GM12878 (cell line): ENCODE measurements around the gene LSM12. TPM values are rescaled to one million over a fixed set of nuclear protein-coding genes. Genes with fewer than 3 reads are reported as not detected.

Experiments used
- ATAC-seq: fragments of 200-7000 bp; cut with Tn5 transposase; 3 replicates; pipeline ENCODE4 v1.9.1; 2020; ENCODE audit warnings: mild to moderate bottlenecking, moderate library complexity
- BruUV-seq: library from RNA; stranded (reverse); fragments of 400-500 nt; replicated peaks from 2 replicates; lab custom pipeline; 2021; lab: Mats Ljungman, UMichigan
- CTCF ChIA-PET: fragments of 300-600 bp; sonication (Branson Sonifier 250); formaldehyde crosslinking; extraction: SDS; loops from one replicate; lab custom pipeline; 2021; ENCODE audit warnings: inconsistent platforms; lab: Yijun Ruan, JAX
- POLR2A ChIA-PET: fragments of 350-600 bp; formaldehyde crosslinking; extraction: SDS; loops from one replicate; lab custom pipeline; 2021; ENCODE audit warnings: inconsistent platforms; lab: Charles Lee
- RAD21 ChIA-PET: fragments of 300-600 bp; sonication (Branson Sonifier 250); formaldehyde crosslinking; loops from one replicate; lab custom pipeline; 2023; ENCODE audit warnings: antibody characterized with exemption; ENCODE audit not compliant: unreplicated experiment; lab: Charles Lee
- SMC1A ChIA-PET: fragments of 300-600 bp; sonication (Branson Sonifier 250); formaldehyde crosslinking; loops from one replicate; lab custom pipeline; 2023; ENCODE audit not compliant: unreplicated experiment, uncharacterized antibody; lab: Charles Lee
- DNase-seq: peaks from one replicate; pipeline ENCODE4 v3.0.0-alpha.2; 2011; ENCODE audit warnings: low read depth, low spot score
- FAIRE-seq: peaks from 3 replicates; lab custom pipeline; 2011; peaks lifted over from hg19 to GRCh38; lab: Jason Lieb, UNC
- H2AFZ ChIP-seq: 2 replicates; pipeline ENCODE4 v1.6.0; 2011; ENCODE audit warnings: low read depth, low read length, control low read depth; ENCODE audit not compliant: control insufficient read depth
- H3K27ac ChIP-seq: 2 replicates; pipeline ENCODE4 v1.5.1; 2011; ENCODE audit warnings: control low read depth; ENCODE audit not compliant: control insufficient read depth, insufficient read depth
- H3K27me3 ChIP-seq, 2 experiments: replicated peaks in 1 of 2; 2 replicates each; pipeline versions ENCODE4 v1.6.0 to v1.6.1; 2011; ENCODE audit warnings: low read length in 1 of 2; ENCODE audit not compliant: control insufficient read depth in 2 of 2, insufficient read depth in 2 of 2
- H3K36me3 ChIP-seq, 2 experiments: 2 replicates each; pipeline ENCODE4 v1.5.1; 2011; ENCODE audit warnings: low read length in 1 of 2; ENCODE audit not compliant: control insufficient read depth in 2 of 2, insufficient read depth in 2 of 2
- H3K4me1 ChIP-seq: 2 replicates; pipeline ENCODE4 v1.6.1; 2011; ENCODE audit warnings: mild to moderate bottlenecking, low read length, moderate library complexity, mixed read lengths; ENCODE audit not compliant: control insufficient read depth, insufficient read depth
- H3K4me2 ChIP-seq: 2 replicates; pipeline ENCODE4 v1.6.0; 2011; ENCODE audit warnings: control low read depth; ENCODE audit not compliant: control insufficient read depth, insufficient read depth
- H3K4me3 ChIP-seq: fragments of 200-600 bp; sonication (generic); 2 replicates; pipeline ENCODE4 v1.5.1; 2016
- H3K79me2 ChIP-seq: 2 replicates; pipeline ENCODE4 v1.6.0; 2011; ENCODE audit warnings: low read length; ENCODE audit not compliant: control insufficient read depth, insufficient read depth
- H3K9ac ChIP-seq: 2 replicates; pipeline ENCODE4 v1.8.0; 2011; ENCODE audit warnings: low read length, control low read depth, mixed read lengths; ENCODE audit not compliant: control insufficient read depth, insufficient read depth
- H3K9me3 ChIP-seq: replicated peaks from 3 replicates; pipeline ENCODE4 v1.5.1; 2011; ENCODE audit warnings: mild to moderate bottlenecking, low read length; ENCODE audit not compliant: control insufficient read depth, insufficient read depth
- H4K20me1 ChIP-seq: 2 replicates; pipeline ENCODE4 v1.6.0; 2011; ENCODE audit not compliant: control insufficient read depth, insufficient read depth
- CTCF ChIP-seq, 3 experiments: IDR thresholded peaks in 2 of 3; conservative IDR thresholded peaks in 1 of 3; 2 replicates each; pipeline ENCODE4 v1.5.1; 2011; ENCODE audit warnings: low read depth in 3 of 3, low read length in 3 of 3, mild to moderate bottlenecking in 3 of 3, control low read depth in 2 of 3, moderate library complexity in 2 of 3, inconsistent platforms in 1 of 3, mixed read lengths in 1 of 3; ENCODE audit not compliant: control insufficient read depth in 2 of 3, insufficient read depth in 1 of 3; ENCODE audit errors: extremely low read depth in 1 of 3
- CUX1 ChIP-seq: IDR thresholded peaks from 2 replicates; pipeline ENCODE4 v1.6.1; 2012; ENCODE audit warnings: improper control_type of control experiment, low read depth, low read length; ENCODE audit not compliant: insufficient replicate concordance
- MYC ChIP-seq: IDR thresholded peaks from 2 replicates; pipeline ENCODE4 v1.6.1; 2011; ENCODE audit warnings: mild to moderate bottlenecking, low read length, moderate library complexity, inconsistent platforms; ENCODE audit not compliant: insufficient read depth, insufficient replicate concordance, insufficient read length, severe bottlenecking
- PAX5 ChIP-seq: IDR thresholded peaks from 2 replicates; pipeline ENCODE4 v1.6.1; 2011; ENCODE audit warnings: low read depth, low read length, borderline replicate concordance
- SIX5 ChIP-seq: IDR thresholded peaks from 2 replicates; pipeline ENCODE4 v1.6.1; 2011; ENCODE audit warnings: mild to moderate bottlenecking, low read depth, low read length, moderate library complexity; ENCODE audit not compliant: severe bottlenecking
- WGBS: methylation state at CpG from one replicate; pipeline ENCODE4 v1.1.6; 2016; ENCODE audit warnings: low lambda C conversion rate; ENCODE audit not compliant: insufficient replicate concordance, insufficient coverage; ENCODE audit errors: missing lambda C conversion rate; 5-methylcytosine and 5-hydroxymethylcytosine counted together
- in situ Hi-C: fragments of 300-500 bp; cut with MboI; formaldehyde crosslinking; loops from 9 replicates; pipeline ENCODE4 v1.14.3; 2018; ENCODE audit warnings: mixed read lengths
- intact Hi-C: fragments of 100-400 bp; cut with micrococcal nuclease; formaldehyde crosslinking; loops from one replicate; pipeline ENCODE4 v1.14.2; 2022; ENCODE audit not compliant: unreplicated experiment
- polyA plus RNA-seq, 11 experiments: library from polyadenylated mRNA; depleted of rRNA in 4 of 11; unstranded in 6 of 11; stranded (reverse) in 5 of 11; fragments of >200 nt; fragmentation: Nextera tagmentation in 4 of 11; fragmentation: Illumina TruSeq in 1 of 11; extraction: Ambion mirVana in 4 of 11; extraction: Trizol in 1 of 11; gene quantifications; 1 replicate in 1 of 11; 2 replicates in 10 of 11; pipeline versions ENCODE4 v1.2.1 to v1.2.3, GENCODE V29; 2011 to 2016; ENCODE audit warnings: inconsistent platforms in 2 of 11, missing spikeins in 2 of 11, low read depth in 1 of 11
- total RNA-seq, 4 experiments: library from RNA; depleted of rRNA in 3 of 4; stranded (reverse); fragments of >200 nt in 3 of 4; fragmentation: Illumina TruSeq in 1 of 4; extraction: Trizol in 1 of 4; gene quantifications; 2 replicates each; pipeline versions ENCODE4 v1.2.1 to v1.2.3, GENCODE V29; 2013 to 2021
- TF ChIP-seq, protein P1 (sequence below): fragments of 450-650 bp; IDR thresholded peaks from 2 replicates; pipeline ENCODE4 v1.6.1; 2018; ENCODE audit warnings: borderline replicate concordance, mild to moderate bottlenecking; ENCODE audit not compliant: partially characterized antibody

Gene LSM12
- total and polyA plus RNA-seq, 10 of the 15 experiments (the other 5 are each of a cell fraction or from before 2014, with no cell fraction given): 51.1 to 206 (median 70.8) TPM

DNA sequence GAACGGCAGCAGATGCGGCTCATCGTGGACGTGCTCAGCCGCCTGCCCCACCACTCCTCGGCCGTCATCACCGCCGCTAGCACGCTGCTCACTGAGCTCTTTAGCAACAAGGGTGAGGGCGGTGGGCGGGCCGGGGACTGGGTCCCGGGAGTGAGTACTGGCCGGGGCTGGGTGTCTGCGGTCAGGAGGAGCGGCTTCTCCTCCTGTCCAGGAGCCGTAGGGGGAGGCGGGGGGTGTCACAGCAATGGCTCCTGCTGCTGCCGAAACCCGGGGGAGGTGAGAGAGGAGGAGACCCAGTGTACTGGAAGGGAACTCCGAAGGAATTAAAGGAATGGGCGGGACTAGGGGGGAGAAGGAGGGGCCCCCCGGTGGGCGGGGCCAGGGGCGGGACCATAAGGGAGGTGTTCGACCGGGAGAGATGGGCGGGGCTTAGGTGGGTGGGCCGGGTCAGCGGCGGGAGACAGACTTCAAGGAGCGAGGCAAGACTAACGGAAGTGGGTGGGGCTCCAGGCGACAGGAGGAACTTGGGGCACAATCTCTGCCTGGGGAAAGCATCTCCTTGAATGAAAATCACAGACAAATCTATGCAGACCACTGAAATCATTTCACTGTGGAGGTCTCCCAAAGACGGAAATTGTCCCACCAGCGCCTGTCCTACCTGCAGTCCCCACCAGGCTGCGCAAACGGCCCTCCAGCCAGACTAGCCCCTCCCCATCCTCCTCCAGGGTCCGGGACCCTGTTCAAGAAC, 59.7 kb downstream of the LSM12 start:
- ChIA-PET SMC1A (no interaction called here), POLR2A (interaction anchor here (0.6 to 1.0 kb wide), 2 partner anchors 12 to 63 kb away, joined by 3 read pairs; no protein-coding TSS in a partner anchor), RAD21 (interaction anchor here (0.6 to 1.6 kb wide), 6 partner anchors 11 to 171 kb away, joined by 3 to 4 read pairs (median 3); no protein-coding TSS in a partner anchor), CTCF (interaction anchor here (1.0 to 1.8 kb wide), 8 partner anchors 34 to 161 kb away, joined by 3 to 13 read pairs (median 4); no protein-coding TSS in a partner anchor)
- Histone ChIP-seq H3K79me2 (no peaks in the 10 kb centered on the region), H3K9me3 (no peaks in the 10 kb centered on the region), H4K20me1 (no peaks in the 10 kb centered on the region; the same call in 1 of the 2 replicates), H3K9ac (peak overlapping the region; percentile 24; the same call in 1 of the 2 replicates), H3K4me3 (peak overlapping the region; percentile 91), H2AFZ (peak overlapping the region; percentile 93), H3K4me2 (peak overlapping the region; percentile 98), H3K27me3 (peaks cover 10% of the 10 kb centered on the region in 2 experiments), H3K36me3 (no peaks in the 10 kb centered on the region), H3K4me1 (peaks cover 14% of the 10 kb centered on the region), H3K27ac (no peak overlapping the region)
- no TSS peak for BruUV-seq
- ATAC-seq: peak; percentile 93
- peak; percentile 80 for FAIRE-seq
- peak; percentile 73 for DNase-seq
- intact Hi-C loops (no loop called here), in situ Hi-C loops (loop anchor here (25.0 kb wide), 1 partner anchor 794 kb away; the partner anchor contains the start of gene TMEM106A)
- WGBS: 2% methylated on average over 32 of the region's 40 CpGs
- TF ChIP-seq CTCF (IDR thresholded peaks at IDR 0.05 in 2 of 3, conservative IDR thresholded peaks at IDR 0.05 in 1 of 3; ENCODE audit: control insufficient read depth in 2 of 3, extremely low read depth in 1 of 3, insufficient read depth in 1 of 3, low read depth in 3 of 3, low read length in 3 of 3) (peak; percentile 40 to 72 (median 53)), CUX1 (no peak), MYC (no peak), SIX5 (no peak), PAX5 (no peak)
- TF ChIP-seq, protein P1, sequence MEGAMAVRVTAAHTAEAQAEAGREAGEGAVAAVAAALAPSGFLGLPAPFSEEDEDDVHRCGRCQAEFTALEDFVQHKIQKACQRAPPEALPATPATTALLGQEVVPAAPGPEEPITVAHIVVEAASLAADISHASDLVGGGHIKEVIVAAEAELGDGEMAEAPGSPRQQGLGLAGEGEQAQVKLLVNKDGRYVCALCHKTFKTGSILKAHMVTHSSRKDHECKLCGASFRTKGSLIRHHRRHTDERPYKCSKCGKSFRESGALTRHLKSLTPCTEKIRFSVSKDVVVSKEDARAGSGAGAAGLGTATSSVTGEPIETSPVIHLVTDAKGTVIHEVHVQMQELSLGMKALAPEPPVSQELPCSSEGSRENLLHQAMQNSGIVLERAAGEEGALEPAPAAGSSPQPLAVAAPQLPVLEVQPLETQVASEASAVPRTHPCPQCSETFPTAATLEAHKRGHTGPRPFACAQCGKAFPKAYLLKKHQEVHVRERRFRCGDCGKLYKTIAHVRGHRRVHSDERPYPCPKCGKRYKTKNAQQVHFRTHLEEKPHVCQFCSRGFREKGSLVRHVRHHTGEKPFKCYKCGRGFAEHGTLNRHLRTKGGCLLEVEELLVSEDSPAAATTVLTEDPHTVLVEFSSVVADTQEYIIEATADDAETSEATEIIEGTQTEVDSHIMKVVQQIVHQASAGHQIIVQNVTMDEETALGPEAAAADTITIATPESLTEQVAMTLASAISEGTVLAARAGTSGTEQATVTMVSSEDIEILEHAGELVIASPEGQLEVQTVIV: no peak
